ES-I3 (cell line): Measurements from ENCODE around the gene MAPK7.

Experiments
- H3K36me3 ChIP-seq: 2 replicates; pipeline ENCODE4 v1.6.1; 2013; ENCODE audit warnings: mild to moderate bottlenecking, low read length, control low read depth, moderate library complexity; ENCODE audit not compliant: insufficient read depth
- H3K4me1 ChIP-seq: 2 replicates; pipeline ENCODE4 v1.6.1; 2013; ENCODE audit warnings: mild to moderate bottlenecking, control low read depth, low read length; ENCODE audit not compliant: insufficient read depth
- H3K9ac ChIP-seq: 2 replicates; pipeline ENCODE4 v1.6.1; 2013; ENCODE audit warnings: low read depth, mild to moderate bottlenecking, low read length, moderate library complexity
- H3K9me3 ChIP-seq: 2 replicates; pipeline ENCODE4 v1.6.1; 2013; ENCODE audit warnings: mild to moderate bottlenecking, low read length, moderate library complexity; ENCODE audit not compliant: control insufficient read depth, insufficient read depth

The MAPK7 gene

GRCh38 chr17:19414396-19415280, 36.3 kb downstream of the MAPK7 start:
- no peaks in the 10 kb centered on the region for H3K36me3 ChIP-seq
- H3K4me1 ChIP-seq, result peaks cover 10% of the 10 kb centered on the region; the same call in 1 of the 2 replicates
- no peak overlapping the region for H3K9ac ChIP-seq
- no peaks in the 10 kb centered on the region for H3K9me3 ChIP-seq

GRCh38 chr17:19415311-19415710, 37.0 kb downstream of the MAPK7 start:
- Histone ChIP-seq H3K4me1 (peaks cover 6% of the 10 kb centered on the region; the same call in 1 of the 2 replicates), H3K9me3 (no peaks in the 10 kb centered on the region), H3K36me3 (no peaks in the 10 kb centered on the region), H3K9ac (no peak overlapping the region)

GRCh38 chr17:19415806-19416775, 37.8 kb downstream of the MAPK7 start:
- Histone ChIP-seq H3K36me3 (no peaks in the 10 kb centered on the region), H3K4me1 (no peaks in the 10 kb centered on the region), H3K9me3 (no peaks in the 10 kb centered on the region), H3K9ac (no peak overlapping the region)

GRCh38 chr17:19417611-19418010, 39.3 kb downstream of the MAPK7 start:
- no peaks in the 10 kb centered on the region for H3K9me3 ChIP-seq
- no peaks in the 10 kb centered on the region for H3K36me3 ChIP-seq

GRCh38 chr17:19418251-19418992, 40.1 kb downstream of the MAPK7 start:
- Histone ChIP-seq H3K36me3 (no peaks in the 10 kb centered on the region), H3K9me3 (no peaks in the 10 kb centered on the region), H3K9ac (no peak overlapping the region), H3K4me1 (no peaks in the 10 kb centered on the region)

More at GRCh38 chr17:19417611-19418010, 39.3 kb downstream of the MAPK7 start:
- Histone ChIP-seq H3K4me1 (no peaks in the 10 kb centered on the region), H3K9ac (no peak overlapping the region)

- H3K9ac ChIP-seq, result no peak overlapping the region
- no peaks in the 10 kb centered on the region for H3K9me3 ChIP-seq
- no peaks in the 10 kb centered on the region for H3K36me3 ChIP-seq
- peaks cover under 1% of the 10 kb centered on the region; the same call in 1 of the 2 replicates for H3K4me1 ChIP-seq
These were observed 42.9 kb downstream of the MAPK7 start for GRCh38 chr17:19421219-19421618.

- H3K4me1 ChIP-seq, result peaks cover 4% of the 10 kb centered on the region; the same call in 1 of the 2 replicates
- H3K9ac ChIP-seq, result no peak overlapping the region
- no peaks in the 10 kb centered on the region for H3K36me3 ChIP-seq
- H3K9me3 ChIP-seq, result no peaks in the 10 kb centered on the region
These were observed 43.6 kb downstream of the MAPK7 start for GRCh38 chr17:19421926-19422325.

GRCh38 chr17:19424934-19425868, 46.9 kb downstream of the MAPK7 start:
- Histone ChIP-seq H3K9ac (no peak overlapping the region), H3K36me3 (no peaks in the 10 kb centered on the region), H3K4me1 (peaks cover 4% of the 10 kb centered on the region; the same call in 1 of the 2 replicates), H3K9me3 (no peaks in the 10 kb centered on the region)

GRCh38 chr17:19426631-19427030, 48.3 kb downstream of the MAPK7 start:
- Histone ChIP-seq H3K9me3 (no peaks in the 10 kb centered on the region), H3K36me3 (no peaks in the 10 kb centered on the region), H3K9ac (no peak overlapping the region), H3K4me1 (peaks cover 4% of the 10 kb centered on the region; the same call in 1 of the 2 replicates)

GRCh38 chr17:19431691-19432090, 53.4 kb downstream of the MAPK7 start:
- Histone ChIP-seq H3K36me3 (no peaks in the 10 kb centered on the region), H3K9me3 (no peaks in the 10 kb centered on the region), H3K9ac (no peak overlapping the region), H3K4me1 (peaks cover 17% of the 10 kb centered on the region)
